AG04450 (cell line): ENCODE data around the gene PTH2. TPM values are rescaled to one million over a fixed set of nuclear protein-coding genes. Genes with fewer than 3 reads are reported as not detected.
"Not testable (repeated sequence)": the region's sequence is repeated elsewhere in the genome, so short reads cannot be mapped to it uniquely, and the experiment has no call there.

ENCODE experiments used
- CTCF ChIA-PET: fragments of 300-600, 350-600 bp; formaldehyde crosslinking; extraction: SDS; loops from one replicate; lab custom pipeline; 2022; ENCODE audit warnings: antibody characterized with exemption, inconsistent platforms; lab: Charles Lee
- POLR2A ChIA-PET: fragments of 350-600 bp; formaldehyde crosslinking; extraction: SDS; loops from one replicate; lab custom pipeline; 2021; ENCODE audit warnings: antibody characterized with exemption, inconsistent platforms; lab: Yijun Ruan, JAX
- DNase-seq: peaks from one replicate; pipeline ENCODE4 v3.0.0-alpha.2; 2011; ENCODE audit warnings: low read depth, low spot score
- H3K27ac ChIP-seq: one replicate; pipeline ENCODE4 v1.5.1; 2012; ENCODE audit warnings: low read depth, low read length, control low read depth
- H3K27me3 ChIP-seq: one replicate; pipeline ENCODE4 v1.6.0; 2012; ENCODE audit warnings: low read length; ENCODE audit not compliant: control insufficient read depth, insufficient read depth
- H3K4me3 ChIP-seq: 2 replicates; pipeline ENCODE4 v1.5.1; 2011; ENCODE audit warnings: mild to moderate bottlenecking, low read depth, low read length, control low read depth
- H3K9me3 ChIP-seq: 2 replicates; pipeline ENCODE4 v1.5.1; 2012; ENCODE audit warnings: low read length; ENCODE audit not compliant: control insufficient read depth, insufficient read depth
- polyA plus RNA-seq: library from polyadenylated mRNA; depleted of rRNA; stranded (reverse); fragments of >200 nt; gene quantifications from 2 replicates; pipeline ENCODE4 v1.2.3, GENCODE V29; 2011
- TF ChIP-seq, protein P1 (sequence below): IDR thresholded peaks from 2 replicates; pipeline ENCODE4 v1.5.1; 2011; ENCODE audit warnings: low read depth, low read length, control low read depth, inconsistent platforms

The PTH2 gene
- polyA plus RNA-seq, 1 experiment: not detected

DNA sequence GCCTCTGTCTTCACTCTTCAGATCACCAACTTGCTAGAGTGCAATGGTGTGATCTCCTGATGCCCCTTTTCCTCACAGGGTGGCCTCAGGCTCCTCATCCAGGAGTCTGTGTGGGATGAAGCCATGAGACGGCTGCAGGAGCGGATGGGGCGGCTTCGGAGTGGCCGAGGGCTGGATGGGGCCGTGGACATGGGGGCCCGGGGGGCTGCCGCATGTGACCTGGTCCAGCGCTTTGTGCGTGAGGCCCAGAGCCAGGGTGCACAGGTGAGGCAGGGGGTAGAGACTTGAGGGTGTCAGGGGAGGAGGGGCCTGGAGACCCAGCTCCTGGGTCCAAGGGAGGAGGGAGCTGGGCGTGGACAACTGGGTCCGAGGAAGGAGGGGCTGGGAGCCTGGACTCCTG is 39.3 kb upstream of the PTH2 start:
- H3K4me3 ChIP-seq: no peak overlapping the region
- DNase-seq: no peak
- CTCF ChIA-PET: no interaction called here
- POLR2A ChIA-PET: interaction anchor here (0.6 kb wide), 1 partner anchor 83 kb away, joined by 4 read pairs; no protein-coding TSS in a partner anchor
- no peak overlapping the region for H3K27ac ChIP-seq
- peaks cover 7% of the 10 kb centered on the region; the same call in 1 of the 2 replicates for H3K9me3 ChIP-seq
- no peaks in the 10 kb centered on the region for H3K27me3 ChIP-seq
- TF ChIP-seq, protein P1, sequence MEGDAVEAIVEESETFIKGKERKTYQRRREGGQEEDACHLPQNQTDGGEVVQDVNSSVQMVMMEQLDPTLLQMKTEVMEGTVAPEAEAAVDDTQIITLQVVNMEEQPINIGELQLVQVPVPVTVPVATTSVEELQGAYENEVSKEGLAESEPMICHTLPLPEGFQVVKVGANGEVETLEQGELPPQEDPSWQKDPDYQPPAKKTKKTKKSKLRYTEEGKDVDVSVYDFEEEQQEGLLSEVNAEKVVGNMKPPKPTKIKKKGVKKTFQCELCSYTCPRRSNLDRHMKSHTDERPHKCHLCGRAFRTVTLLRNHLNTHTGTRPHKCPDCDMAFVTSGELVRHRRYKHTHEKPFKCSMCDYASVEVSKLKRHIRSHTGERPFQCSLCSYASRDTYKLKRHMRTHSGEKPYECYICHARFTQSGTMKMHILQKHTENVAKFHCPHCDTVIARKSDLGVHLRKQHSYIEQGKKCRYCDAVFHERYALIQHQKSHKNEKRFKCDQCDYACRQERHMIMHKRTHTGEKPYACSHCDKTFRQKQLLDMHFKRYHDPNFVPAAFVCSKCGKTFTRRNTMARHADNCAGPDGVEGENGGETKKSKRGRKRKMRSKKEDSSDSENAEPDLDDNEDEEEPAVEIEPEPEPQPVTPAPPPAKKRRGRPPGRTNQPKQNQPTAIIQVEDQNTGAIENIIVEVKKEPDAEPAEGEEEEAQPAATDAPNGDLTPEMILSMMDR: no peak

DNA sequence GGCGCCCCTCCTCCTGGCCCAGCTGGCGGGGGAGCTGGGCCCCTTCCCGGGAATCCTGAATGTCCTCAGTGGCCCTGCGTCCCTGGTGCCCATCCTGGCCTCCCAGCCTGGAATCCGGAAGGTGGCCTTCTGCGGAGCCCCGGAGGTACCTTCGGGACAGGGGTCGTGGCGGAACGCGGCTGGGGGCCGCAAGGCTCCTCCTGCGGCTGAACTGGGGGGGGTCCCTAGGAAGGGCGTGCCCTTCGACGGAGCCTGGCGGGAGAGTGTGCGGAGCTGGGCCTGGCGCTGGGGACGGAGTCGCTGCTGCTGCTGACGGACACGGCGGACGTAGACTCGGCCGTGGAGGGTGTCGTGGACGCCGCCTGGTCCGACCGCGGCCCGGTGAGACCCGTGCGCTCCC is 38.4 kb upstream of the PTH2 start:
- peaks cover 7% of the 10 kb centered on the region; the same call in 1 of the 2 replicates for H3K9me3 ChIP-seq
- TF ChIP-seq, protein P1: no peak
- no peak for DNase-seq
- H3K27me3 ChIP-seq: no peaks in the 10 kb centered on the region
- H3K4me3 ChIP-seq: no peak overlapping the region
- ChIA-PET CTCF (no interaction called here), POLR2A (no interaction called here)
- no peak overlapping the region for H3K27ac ChIP-seq

DNA sequence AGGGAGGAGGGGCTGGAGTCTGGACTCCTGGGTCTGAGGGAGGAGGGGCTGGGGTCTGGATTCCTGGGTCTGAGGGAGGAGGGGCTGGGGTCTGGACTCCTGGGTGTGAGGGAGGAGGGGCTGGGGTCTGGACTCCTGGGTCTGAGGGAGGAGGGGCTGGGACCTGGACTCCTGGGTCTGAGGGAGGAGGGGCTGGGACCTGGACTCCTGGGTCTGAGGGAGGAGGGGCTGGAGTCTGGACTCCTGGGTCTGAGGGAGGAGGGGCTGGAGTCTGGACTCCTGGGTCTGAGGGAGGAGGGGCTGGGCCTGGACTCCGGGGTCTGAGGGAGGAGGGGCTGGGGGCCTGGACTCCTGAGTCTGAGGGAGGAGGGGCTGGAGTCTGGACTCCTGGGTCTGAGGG is 37.9 kb upstream of the PTH2 start:
- H3K9me3 ChIP-seq, CTCF ChIA-PET, H3K27me3 ChIP-seq, H3K27ac ChIP-seq, H3K4me3 ChIP-seq, DNase-seq, POLR2A ChIA-PET: not testable (repeated sequence)

DNA sequence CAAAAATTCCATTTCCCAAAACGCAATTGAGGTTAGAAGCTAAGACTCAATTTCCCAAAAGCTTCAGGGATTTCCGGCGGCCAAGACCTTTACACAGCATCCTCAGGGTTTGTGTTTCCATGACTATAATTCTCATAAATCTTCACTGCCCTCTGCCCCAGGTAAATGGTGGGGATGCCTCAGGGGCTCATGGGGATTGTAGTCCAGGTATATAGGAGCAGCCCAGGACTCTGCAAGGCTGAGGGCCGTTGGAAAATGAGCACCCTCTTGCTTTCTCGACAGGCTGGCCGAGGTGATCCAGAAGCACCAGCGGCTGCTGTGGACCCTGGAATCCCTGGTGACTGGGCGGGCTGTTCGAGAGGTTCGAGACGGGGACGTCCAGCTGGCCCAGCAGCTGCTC is 36.1 kb upstream of the PTH2 start:
- ChIA-PET POLR2A (no interaction called here), CTCF (interaction anchor here (2.3 kb wide), 1 partner anchor 14 kb away, joined by 9 read pairs; the partner anchor contains the start of gene FLT3LG)
- no peak overlapping the region for H3K27ac ChIP-seq
- DNase-seq: no peak
- H3K27me3 ChIP-seq: no peaks in the 10 kb centered on the region
- TF ChIP-seq, protein P1: no peak
- peaks cover 7% of the 10 kb centered on the region; the same call in 1 of the 2 replicates for H3K9me3 ChIP-seq
- H3K4me3 ChIP-seq: no peak overlapping the region

DNA sequence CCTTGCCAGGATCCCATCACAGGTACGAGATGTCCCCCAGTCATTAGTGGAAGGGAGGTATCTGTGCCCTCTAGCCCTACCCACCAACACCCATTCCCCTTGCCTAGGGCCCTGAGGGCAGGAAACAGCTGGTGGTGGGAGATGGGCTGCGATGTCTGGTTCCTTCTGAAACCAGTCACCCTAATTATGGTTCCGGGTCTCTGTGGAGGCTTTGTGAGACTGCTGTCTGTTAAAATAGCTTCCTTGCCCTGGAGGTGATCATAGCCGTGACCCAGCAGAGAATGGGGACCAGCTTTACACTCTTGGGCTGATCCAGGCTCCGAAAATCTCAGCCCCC is 35.3 kb upstream of the PTH2 start:
- CTCF ChIA-PET: interaction anchor here (0.7 to 2.3 kb wide), 2 partner anchors 15 to 18 kb away, joined by 3 to 9 read pairs; partner anchors contain the start of gene FLT3LG

More for the DNA sequence above, 35.3 kb upstream of the PTH2 start:
- TF ChIP-seq, protein P1: no peak
- H3K4me3 ChIP-seq: no peak overlapping the region
- peaks cover 7% of the 10 kb centered on the region; the same call in 1 of the 2 replicates for H3K9me3 ChIP-seq
- H3K27me3 ChIP-seq: no peaks in the 10 kb centered on the region
- DNase-seq: no peak
- peak overlapping the region; percentile 11 for H3K27ac ChIP-seq
- POLR2A ChIA-PET: no interaction called here
